Trophoblast cell (in vitro differentiated cells and primary cell): ENCODE data around the gene FRRS1.

Source experiments
- DNase-seq, 2 donors: peaks; one replicate each; pipeline ENCODE4 v3.0.0-alpha.2; 2016
- H2AFZ ChIP-seq: 2 replicates; pipeline ENCODE4 v1.6.1; 2013; ENCODE audit warnings: low read length, moderate library complexity, mild to moderate bottlenecking; ENCODE audit not compliant: insufficient read depth, poor library complexity
- H2AK5ac ChIP-seq: 2 replicates; pipeline ENCODE4 v1.6.1; 2013; ENCODE audit warnings: mild to moderate bottlenecking, low read length
- H2BK120ac ChIP-seq: 2 replicates; pipeline ENCODE4 v1.6.1; 2013; ENCODE audit warnings: low read length, mild to moderate bottlenecking, moderate library complexity; ENCODE audit not compliant: insufficient read depth, poor library complexity
- H2BK12ac ChIP-seq: 2 replicates; pipeline ENCODE4 v1.6.1; 2013; ENCODE audit warnings: mild to moderate bottlenecking, low read length, moderate library complexity
- H2BK5ac ChIP-seq: 2 replicates; pipeline ENCODE4 v1.6.1; 2013; ENCODE audit warnings: low read length, low read depth, moderate library complexity, mild to moderate bottlenecking; ENCODE audit not compliant: poor library complexity
- H3K14ac ChIP-seq: 2 replicates; pipeline ENCODE4 v1.6.1; 2013; ENCODE audit warnings: mild to moderate bottlenecking, low read length
- H3K18ac ChIP-seq: 2 replicates; pipeline ENCODE4 v1.6.1; 2013; ENCODE audit warnings: mild to moderate bottlenecking, low read length
- H3K23ac ChIP-seq: 2 replicates; pipeline ENCODE4 v1.6.1; 2013; ENCODE audit warnings: low read length
- H3K27ac ChIP-seq: 2 replicates; pipeline ENCODE4 v1.5.1; 2013; ENCODE audit warnings: low read depth, mild to moderate bottlenecking, inconsistent platforms, low read length, moderate library complexity
- H3K27me3 ChIP-seq: 2 replicates; pipeline ENCODE4 v1.6.1; 2013; ENCODE audit warnings: inconsistent platforms, mild to moderate bottlenecking, low read length, moderate library complexity; ENCODE audit not compliant: insufficient read depth
- H3K36me3 ChIP-seq, 2 experiments: 1 replicate in 1 of 2; 2 replicates in 1 of 2; pipeline ENCODE4 v1.6.1; 2013; ENCODE audit warnings: low read length in 2 of 2, mild to moderate bottlenecking in 2 of 2, moderate library complexity in 1 of 2; ENCODE audit not compliant: insufficient read depth in 2 of 2, control insufficient read depth in 1 of 2
- H3K4ac ChIP-seq: 2 replicates; pipeline ENCODE4 v1.6.1; 2013; ENCODE audit warnings: low read depth, mild to moderate bottlenecking, low read length, moderate library complexity
- H3K4me1 ChIP-seq, 2 experiments: 1 replicate in 1 of 2; 2 replicates in 1 of 2; pipeline ENCODE4 v1.6.1; 2013; ENCODE audit warnings: low read length in 2 of 2, mild to moderate bottlenecking in 2 of 2, moderate library complexity in 1 of 2; ENCODE audit not compliant: insufficient read depth in 2 of 2, control insufficient read depth in 1 of 2
- H3K4me2 ChIP-seq: 2 replicates; pipeline ENCODE4 v1.6.1; 2013; ENCODE audit warnings: inconsistent platforms, mild to moderate bottlenecking, low read length, moderate library complexity
- H3K4me3 ChIP-seq: 2 replicates; pipeline ENCODE4 v1.5.1; 2013; ENCODE audit warnings: mild to moderate bottlenecking, low read depth, low read length, inconsistent platforms
- H3K79me1 ChIP-seq: one replicate; pipeline ENCODE4 v1.6.1; 2013; ENCODE audit warnings: low read length
- H3K79me2 ChIP-seq: 2 replicates; pipeline ENCODE4 v1.6.1; 2013; ENCODE audit warnings: low read length, mild to moderate bottlenecking; ENCODE audit not compliant: control insufficient read depth, insufficient read depth, poor library complexity
- H3K9ac ChIP-seq: 2 replicates; pipeline ENCODE4 v1.6.1; 2013; ENCODE audit warnings: mild to moderate bottlenecking, low read length
- H3K9me3 ChIP-seq: 2 replicates; pipeline ENCODE4 v1.6.1; 2013; ENCODE audit warnings: low read depth, mild to moderate bottlenecking, control low read depth, inconsistent platforms, low read length; ENCODE audit not compliant: insufficient read depth
- H4K12ac ChIP-seq: 2 replicates; pipeline ENCODE4 v1.6.1; 2013; ENCODE audit warnings: low read depth, mild to moderate bottlenecking, low read length, moderate library complexity
- H4K8ac ChIP-seq: 2 replicates; pipeline ENCODE4 v1.6.1; 2013; ENCODE audit warnings: low read depth, mild to moderate bottlenecking, low read length, moderate library complexity
- H4K91ac ChIP-seq: one replicate; pipeline ENCODE4 v1.6.1; 2013; ENCODE audit warnings: low read depth, mild to moderate bottlenecking, low read length, moderate library complexity
- WGBS: extraction: QIAGEN DNeasy Blood & Tissue Kit; methylation state at CpG from one replicate; pipeline ENCODE4 v1.1.7; 2013; ENCODE audit warnings: missing lambda C conversion rate; ENCODE audit not compliant: insufficient read length, insufficient coverage; ENCODE audit errors: extremely low coverage; 5-methylcytosine and 5-hydroxymethylcytosine counted together

The FRRS1 gene

GRCh38 chr1:99745684-99746083, 20.8 kb downstream of the FRRS1 start:
- Histone ChIP-seq H3K79me2 (no peaks in the 10 kb centered on the region), H3K4me1 (peaks cover 2 to 4% of the 10 kb centered on the region in 2 experiments), H2AK5ac (no peak overlapping the region), H2BK12ac (no peak overlapping the region), H4K91ac (no peak overlapping the region), H3K27ac (no peak overlapping the region), H3K27me3 (no peaks in the 10 kb centered on the region), H3K18ac (no peak overlapping the region), H4K8ac (no peak overlapping the region), H3K9ac (no peak overlapping the region), H3K4ac (no peak overlapping the region), H3K4me2 (no peak overlapping the region), H3K9me3 (no peaks in the 10 kb centered on the region), H3K36me3 (peaks cover 0 to 2% of the 10 kb centered on the region in 2 experiments), H4K12ac (no peak overlapping the region), H3K23ac (no peak overlapping the region), H3K14ac (no peak overlapping the region), H2BK120ac (no peak overlapping the region), H2AFZ (no peak overlapping the region), H3K4me3 (no peak overlapping the region), H3K79me1 (no peaks in the 10 kb centered on the region), H2BK5ac (no peak overlapping the region)
- no CpG with 5 or more reads among the region's 2 CpGs for WGBS
- no peak for DNase-seq

GRCh38 chr1:99745061-99745460, 21.4 kb downstream of the FRRS1 start:
- Histone ChIP-seq H3K79me1 (no peaks in the 10 kb centered on the region), H3K27ac (no peak overlapping the region), H2BK12ac (no peak overlapping the region), H4K12ac (no peak overlapping the region), H4K8ac (no peak overlapping the region), H3K18ac (no peak overlapping the region), H2AK5ac (no peak overlapping the region), H2BK120ac (no peak overlapping the region), H3K9ac (no peak overlapping the region), H3K23ac (no peak overlapping the region), H3K4me1 (peaks cover 2 to 4% of the 10 kb centered on the region in 2 experiments), H2BK5ac (no peak overlapping the region), H3K14ac (no peak overlapping the region), H3K9me3 (no peaks in the 10 kb centered on the region), H3K4ac (no peak overlapping the region), H3K79me2 (no peaks in the 10 kb centered on the region), H3K36me3 (peaks cover 0 to 2% of the 10 kb centered on the region in 2 experiments), H4K91ac (no peak overlapping the region), H3K4me2 (no peak overlapping the region), H3K4me3 (no peak overlapping the region), H3K27me3 (no peaks in the 10 kb centered on the region), H2AFZ (no peak overlapping the region)
- WGBS = no CpG with 5 or more reads among the region's 7 CpGs
- DNase-seq = no peak

- no peak overlapping the region for H3K18ac ChIP-seq
- no peaks in the 10 kb centered on the region for H3K79me2 ChIP-seq
- WGBS = no CpG with 5 or more reads among the region's 1 CpG
- no peak overlapping the region for H2AK5ac ChIP-seq
- DNase-seq = no peak
- no peak overlapping the region for H2BK5ac ChIP-seq
- no peak overlapping the region for H2AFZ ChIP-seq
- H3K36me3 ChIP-seq = peaks cover 4 to 6% of the 10 kb centered on the region in 2 experiments
- no peak overlapping the region for H3K27ac ChIP-seq
- no peak overlapping the region for H3K23ac ChIP-seq
- no peaks in the 10 kb centered on the region for H3K79me1 ChIP-seq
- H3K14ac ChIP-seq = no peak overlapping the region
- no peak overlapping the region for H3K4me2 ChIP-seq
- H2BK12ac ChIP-seq = no peak overlapping the region
- H4K91ac ChIP-seq = no peak overlapping the region
- H4K12ac ChIP-seq = no peak overlapping the region
- no peak overlapping the region for H2BK120ac ChIP-seq
- no peaks in the 10 kb centered on the region for H3K9me3 ChIP-seq
- no peak overlapping the region for H3K4ac ChIP-seq
- peaks cover 0 to under 1% of the 10 kb centered on the region in 2 experiments for H3K4me1 ChIP-seq
- H4K8ac ChIP-seq = no peak overlapping the region
- H3K9ac ChIP-seq = no peak overlapping the region
- no peaks in the 10 kb centered on the region for H3K27me3 ChIP-seq
- H3K4me3 ChIP-seq = no peak overlapping the region
Observed at GRCh38 chr1:99740141-99740540, 26.3 kb downstream of the FRRS1 start.

GRCh38 chr1:99738858-99739465, 27.5 kb downstream of the FRRS1 start:
- H3K4me1 ChIP-seq = no peaks in the 10 kb centered on the region
- H4K8ac ChIP-seq = no peak overlapping the region
- H3K27ac ChIP-seq = no peak overlapping the region
- no peak overlapping the region for H2BK120ac ChIP-seq
- H3K9ac ChIP-seq = no peak overlapping the region
- whole genome bisulfite sequencing = no CpG with 5 or more reads among the region's 6 CpGs
- DNase-seq = no peak
- H2BK5ac ChIP-seq = no peak overlapping the region
- H3K36me3 ChIP-seq = peaks cover 5 to 6% of the 10 kb centered on the region in 2 experiments
- H3K4me3 ChIP-seq = no peak overlapping the region
- H2AK5ac ChIP-seq = no peak overlapping the region
- H4K91ac ChIP-seq = no peak overlapping the region
- H3K9me3 ChIP-seq = no peaks in the 10 kb centered on the region
- H3K4ac ChIP-seq = no peak overlapping the region
- H2AFZ ChIP-seq = no peak overlapping the region
- H3K27me3 ChIP-seq = no peaks in the 10 kb centered on the region
- H3K18ac ChIP-seq = no peak overlapping the region
- no peak overlapping the region for H3K4me2 ChIP-seq
- no peak overlapping the region for H4K12ac ChIP-seq
- no peak overlapping the region for H3K14ac ChIP-seq
- H3K79me2 ChIP-seq = no peaks in the 10 kb centered on the region
- H3K23ac ChIP-seq = no peak overlapping the region
- no peaks in the 10 kb centered on the region for H3K79me1 ChIP-seq
- H2BK12ac ChIP-seq = no peak overlapping the region
